EH (cell line): Measurements from ENCODE around the gene KLC3.
A peak's percentile ranks its signal among the peaks of the same experiment; 100 is the strongest.

Experiments used
- DNase-seq: peaks from one replicate; pipeline ENCODE4 v3.0.0-alpha.2; 2015; ENCODE audit warnings: low read depth

The KLC3 gene

GRCh38 chr19:45349126-45349415 is 8.5 kb downstream of the KLC3 start:
- DNase-seq = no peak

GRCh38 chr19:45349430-45349941 is 8.9 kb downstream of the KLC3 start:
- no peak for DNase-seq

DNA sequence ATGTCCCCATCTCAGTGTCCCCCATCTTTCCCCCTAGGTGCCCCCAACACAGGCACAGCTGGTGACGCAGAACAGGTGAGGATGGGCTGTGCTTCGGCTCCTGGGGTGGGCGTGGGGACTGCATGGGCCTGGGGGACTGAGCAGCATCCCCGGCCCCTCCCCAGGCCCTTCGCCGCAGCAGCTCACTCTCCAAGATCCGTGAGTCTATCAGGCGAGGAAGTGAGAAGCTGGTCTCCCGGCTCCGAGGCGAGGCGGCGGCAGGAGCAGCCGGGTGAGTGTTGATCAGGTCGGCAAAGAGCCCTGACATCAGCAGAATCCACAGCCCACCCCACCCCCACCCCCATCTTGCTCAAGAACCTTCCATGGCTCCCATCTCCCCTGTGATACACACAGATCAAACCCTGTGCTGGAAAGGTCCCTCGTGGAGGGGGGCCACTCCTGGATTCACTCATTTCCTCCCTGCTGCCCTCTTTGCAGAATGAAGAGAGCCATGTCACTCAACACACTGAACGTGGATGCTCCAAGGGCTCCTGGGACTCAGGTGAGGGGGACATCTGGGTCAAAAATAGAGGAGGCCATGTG is 10.0 kb downstream of the KLC3 start:
- DNase-seq = no peak

- no peak for DNase-seq
These were observed 10.9 kb downstream of the KLC3 start for GRCh38 chr19:45351401-45351952.

- no peak for DNase-seq
These were observed 11.5 kb downstream of the KLC3 start for GRCh38 chr19:45352062-45352461.

- DNase-seq = no peak
These were observed 11.9 kb downstream of the KLC3 start for GRCh38 chr19:45352471-45352870.

- DNase-seq = no peak
These were observed 12.6 kb downstream of the KLC3 start for GRCh38 chr19:45352914-45353796.

DNA sequence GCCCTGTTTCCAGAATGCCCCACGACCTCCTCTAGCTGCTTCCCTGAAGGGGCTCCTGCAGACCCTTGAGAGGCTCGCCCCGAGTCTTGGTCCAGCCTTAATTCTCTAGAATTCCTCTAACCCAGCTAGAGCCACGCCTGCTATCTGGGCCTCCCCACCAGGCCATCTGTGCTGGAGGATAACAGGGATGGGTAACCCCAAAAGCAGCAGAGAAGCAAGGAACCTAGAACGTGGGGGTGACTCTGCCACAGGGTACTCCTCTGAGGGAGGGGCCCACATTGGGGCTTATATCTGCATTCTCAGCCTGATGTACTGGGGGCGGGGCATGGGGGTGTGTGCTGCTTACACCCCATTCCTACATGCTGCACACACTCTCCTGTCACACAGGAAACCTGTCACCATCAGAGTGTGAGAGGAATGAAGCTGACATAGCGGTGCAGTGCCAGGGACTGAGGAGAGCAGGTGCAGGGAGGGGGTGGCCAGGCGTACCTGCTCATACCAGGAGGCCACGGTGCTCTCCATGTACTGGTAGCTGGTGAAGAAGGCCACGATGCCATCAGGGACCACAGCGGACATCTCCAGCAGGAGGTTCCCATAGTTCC is 13.8 kb downstream of the KLC3 start:
- no peak for DNase-seq

DNA sequence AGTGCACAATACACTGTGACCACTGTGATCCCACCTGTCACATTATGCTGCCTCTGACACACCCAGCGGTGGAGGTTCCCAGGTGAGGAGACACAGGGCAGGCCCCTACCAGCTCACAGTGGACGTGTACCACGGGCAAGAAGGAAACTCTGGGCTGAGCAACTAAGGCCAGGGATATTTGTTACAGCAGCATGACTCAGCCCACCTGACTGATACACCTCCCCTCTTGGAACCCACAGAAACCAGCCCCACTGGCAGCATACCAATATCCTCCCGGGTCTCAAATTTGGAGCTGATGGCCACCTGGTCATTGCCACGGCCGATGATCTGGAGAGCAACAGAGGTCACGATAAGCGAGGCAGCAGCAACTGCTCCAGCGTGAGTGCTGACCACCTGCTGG is 14.9 kb downstream of the KLC3 start:
- no peak for DNase-seq

- no peak for DNase-seq
These were observed 15.4 kb downstream of the KLC3 start for GRCh38 chr19:45355910-45356309.

GRCh38 chr19:45356760-45357444 is 16.4 kb downstream of the KLC3 start:
- no peak for DNase-seq

GRCh38 chr19:45357445-45357783 is 16.9 kb downstream of the KLC3 start:
- no peak for DNase-seq

- no peak for DNase-seq
These were observed 17.8 kb downstream of the KLC3 start for GRCh38 chr19:45358213-45358792.

GRCh38 chr19:45361608-45362007 is 21.1 kb downstream of the KLC3 start:
- no peak for DNase-seq

- DNase-seq = no peak
These were observed 21.7 kb downstream of the KLC3 start for GRCh38 chr19:45362291-45362690.

DNA sequence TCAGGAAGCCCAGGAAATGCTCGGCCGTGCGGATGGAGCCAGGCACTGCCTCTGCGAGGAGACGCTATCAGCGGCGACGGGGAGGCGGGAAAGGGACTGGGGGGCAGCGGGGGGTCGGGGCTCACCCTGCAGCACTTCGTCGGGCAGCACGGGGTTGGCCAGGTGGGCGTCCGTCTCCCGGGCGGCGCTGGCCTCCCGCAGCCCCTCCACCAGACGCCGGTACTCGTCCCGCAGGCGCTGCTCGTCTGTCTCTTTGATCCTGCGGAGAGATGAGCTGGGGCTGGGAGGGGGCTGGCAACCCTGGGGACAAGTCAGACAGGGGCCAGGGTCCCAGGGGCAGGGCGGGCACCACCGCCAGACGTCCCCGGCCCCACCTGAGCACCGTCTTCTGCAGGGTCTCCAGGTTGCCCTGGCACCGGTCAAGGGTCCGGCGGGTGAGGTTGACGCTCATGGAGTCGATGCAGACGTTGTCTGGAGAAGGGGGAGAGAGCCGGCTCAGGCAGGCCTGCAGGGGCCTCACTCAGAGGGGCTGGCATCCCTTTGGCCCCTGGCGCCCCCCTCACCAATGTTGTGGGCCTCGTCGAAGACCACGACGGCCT is 23.4 kb downstream of the KLC3 start:
- no peak for DNase-seq

- no peak for DNase-seq
These were observed 24.1 kb downstream of the KLC3 start for GRCh38 chr19:45364696-45365095.

- no peak for DNase-seq
These were observed 27.6 kb downstream of the KLC3 start for GRCh38 chr19:45368127-45368526.

- DNase-seq = peak; percentile 29
These were observed 28.3 kb downstream of the KLC3 start for GRCh38 chr19:45368737-45369340.

GRCh38 chr19:45370410-45371204 is 30.1 kb downstream of the KLC3 start, which contains the start of gene ERCC2:
Gene ERCC2 (minus strand): TSS chr19:45370573. CDS start chr19:45370540, 33 bp downstream.
- peak; percentile 97 for DNase-seq
